Upper lobe of left lung (tissue), 4 donors: ENCODE results near the gene BOLA1.
"Not testable (repeated sequence)": the region's sequence is repeated elsewhere in the genome, so short reads cannot be mapped to it uniquely, and the experiment has no call there.

Experiments
- CTCF ChIP-seq, 6 experiments: fragments of 450-650 bp in 4 of 6; fragments of 200-600 bp in 2 of 6; sonication (generic) in 2 of 6; IDR thresholded peaks; one replicate each; pipeline ENCODE4 v1.5.1; 2016 to 2019; ENCODE audit warnings: antibody characterized with exemption in 6 of 6
- EP300 ChIP-seq, 4 donors: sonication (generic); formaldehyde crosslinking; IDR thresholded peaks; one replicate each; pipeline ENCODE4 v1.5.1; 2017; ENCODE audit warnings: antibody characterized with exemption in 4 of 4, control low read depth in 2 of 4
- POLR2A ChIP-seq, 4 donors: fragments of 450-650 bp; IDR thresholded peaks; one replicate each; pipeline ENCODE4 v1.5.1; 2016 to 2017; ENCODE audit warnings: antibody characterized with exemption in 4 of 4, mild to moderate bottlenecking in 2 of 4
- POLR2AphosphoS5 ChIP-seq, 2 donors: sonication (generic); formaldehyde crosslinking; IDR thresholded peaks; one replicate each; pipeline ENCODE4 v1.5.1; 2017; ENCODE audit warnings: antibody characterized with exemption in 2 of 2

GRCh38 chr1:149851585-149852213, 47.7 kb upstream of the BOLA1 start:
- not testable (repeated sequence) for TF ChIP-seq CTCF, POLR2A, POLR2AphosphoS5, EP300 (IDR thresholded peaks at IDR 0.05)
